DOHH2 (cell line): Measurements from ENCODE around the gene PPM1F.

Experiments used
- H3F3A ChIP-seq: fragments of 200-600 bp; sonication (generic), shearing (Covaris generic); 2 replicates; pipeline ENCODE4 v1.6.0; 2016; ENCODE audit warnings: antibody characterized with exemption, mild to moderate bottlenecking; ENCODE audit not compliant: control insufficient read depth, insufficient read depth
- H3K27ac ChIP-seq: fragments of 200-600 bp; sonication (generic); 2 replicates; pipeline ENCODE4 v1.5.1; 2014; ENCODE audit warnings: low read depth, mild to moderate bottlenecking, low read length, moderate library complexity
- H3K27me3 ChIP-seq: fragments of 200-600 bp; sonication (generic); 2 replicates; pipeline ENCODE4 v1.6.1; 2014; ENCODE audit warnings: mild to moderate bottlenecking, low read length, mixed read lengths; ENCODE audit not compliant: control insufficient read depth
- H3K36me3 ChIP-seq: fragments of 200-600 bp; sonication (generic); 2 replicates; pipeline ENCODE4 v1.6.1; 2014; ENCODE audit warnings: mild to moderate bottlenecking, low read length, moderate library complexity, mixed read lengths; ENCODE audit not compliant: control insufficient read depth
- H3K4me1 ChIP-seq: fragments of 200-600 bp; sonication (generic); 2 replicates; pipeline ENCODE4 v1.6.1; 2014; ENCODE audit warnings: mild to moderate bottlenecking, low read length, mixed read lengths; ENCODE audit not compliant: control insufficient read depth
- H3K4me2 ChIP-seq: fragments of 200-600 bp; sonication (generic); 2 replicates; pipeline ENCODE4 v1.6.0; 2014; ENCODE audit warnings: mild to moderate bottlenecking, low read length, moderate library complexity
- H3K4me3 ChIP-seq: fragments of 200-600 bp; sonication (generic); 2 replicates; pipeline ENCODE4 v1.5.1; 2014; ENCODE audit warnings: mild to moderate bottlenecking, low read length, mixed read lengths
- H3K79me2 ChIP-seq: fragments of 200-600 bp; sonication (generic); 2 replicates; pipeline ENCODE4 v1.6.1; 2014; ENCODE audit warnings: mild to moderate bottlenecking, low read length, mixed read lengths; ENCODE audit not compliant: control insufficient read depth
- H3K9me2 ChIP-seq: fragments of 200-600 bp; sonication (generic); replicated peaks from 2 replicates; pipeline ENCODE4 v1.6.1; 2014; ENCODE audit warnings: mild to moderate bottlenecking, low read length, mixed read lengths; ENCODE audit not compliant: control insufficient read depth
- H3K9me3 ChIP-seq: fragments of 200-600 bp; sonication (generic); 2 replicates; pipeline ENCODE4 v1.6.1; 2014; ENCODE audit warnings: antibody characterized with exemption, low read length, mixed read lengths; ENCODE audit not compliant: control insufficient read depth, insufficient read depth
- H4K20me1 ChIP-seq: fragments of 200-600 bp; sonication (generic); 2 replicates; pipeline ENCODE4 v1.6.0; 2014; ENCODE audit warnings: low read depth, mild to moderate bottlenecking, antibody characterized with exemption, low read length, moderate library complexity; ENCODE audit not compliant: control insufficient read depth, insufficient read depth
- EZH2phosphoT487 ChIP-seq: fragments of 200-600 bp; sonication (generic); IDR thresholded peaks from 2 replicates; pipeline ENCODE4 v1.6.1; 2017; ENCODE audit warnings: borderline replicate concordance, mild to moderate bottlenecking, antibody characterized with exemption, low read length, moderate library complexity, mixed read lengths
- TF ChIP-seq, protein P1 (sequence below): fragments of 200-600 bp; sonication (generic); IDR thresholded peaks from one replicate; pipeline ENCODE4 v1.5.1; 2014; ENCODE audit warnings: antibody characterized with exemption, mild to moderate bottlenecking, low read depth, low read length; ENCODE audit not compliant: poor library complexity, severe bottlenecking

PPM1F gene

DNA sequence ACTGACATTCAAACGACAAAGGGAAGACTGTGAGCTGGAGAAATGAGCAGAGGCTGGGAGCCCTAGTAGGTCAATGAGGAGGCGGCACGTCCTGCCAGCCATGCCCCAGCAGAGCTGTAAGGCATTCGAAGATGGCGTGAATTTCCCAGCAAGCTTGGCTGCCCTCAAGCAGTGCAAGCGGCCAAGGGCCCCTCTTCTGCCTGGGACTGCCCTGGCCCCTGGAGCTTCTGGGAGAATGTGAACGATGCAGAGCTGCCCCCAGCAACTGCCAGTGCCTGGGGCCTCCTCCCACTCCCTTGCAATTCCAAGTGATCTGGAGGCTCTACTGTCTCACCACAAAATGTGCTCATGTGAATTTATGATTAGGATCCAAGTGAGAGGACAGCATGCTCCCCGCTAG is 4.3 kb downstream of the PPM1F start:
- Histone ChIP-seq H3K27me3 (no peaks in the 10 kb centered on the region), H4K20me1 (0 out of 2 replicates have a peak, but pooled peaks cover 6% of the 10 kb centered on the region), H3K4me2 (no peak overlapping the region), H3K4me3 (no peak overlapping the region), H3K36me3 (no peaks in the 10 kb centered on the region), H3K4me1 (peaks cover 11% of the 10 kb centered on the region), H3K79me2 (peaks cover 5% of the 10 kb centered on the region; the same call in 1 of the 2 replicates), H3K9me3 (no peaks in the 10 kb centered on the region), H3K27ac (no peak overlapping the region), H3F3A (no peaks in the 10 kb centered on the region), H3K9me2 (no peaks in the 10 kb centered on the region)
- TF ChIP-seq, protein P1, sequence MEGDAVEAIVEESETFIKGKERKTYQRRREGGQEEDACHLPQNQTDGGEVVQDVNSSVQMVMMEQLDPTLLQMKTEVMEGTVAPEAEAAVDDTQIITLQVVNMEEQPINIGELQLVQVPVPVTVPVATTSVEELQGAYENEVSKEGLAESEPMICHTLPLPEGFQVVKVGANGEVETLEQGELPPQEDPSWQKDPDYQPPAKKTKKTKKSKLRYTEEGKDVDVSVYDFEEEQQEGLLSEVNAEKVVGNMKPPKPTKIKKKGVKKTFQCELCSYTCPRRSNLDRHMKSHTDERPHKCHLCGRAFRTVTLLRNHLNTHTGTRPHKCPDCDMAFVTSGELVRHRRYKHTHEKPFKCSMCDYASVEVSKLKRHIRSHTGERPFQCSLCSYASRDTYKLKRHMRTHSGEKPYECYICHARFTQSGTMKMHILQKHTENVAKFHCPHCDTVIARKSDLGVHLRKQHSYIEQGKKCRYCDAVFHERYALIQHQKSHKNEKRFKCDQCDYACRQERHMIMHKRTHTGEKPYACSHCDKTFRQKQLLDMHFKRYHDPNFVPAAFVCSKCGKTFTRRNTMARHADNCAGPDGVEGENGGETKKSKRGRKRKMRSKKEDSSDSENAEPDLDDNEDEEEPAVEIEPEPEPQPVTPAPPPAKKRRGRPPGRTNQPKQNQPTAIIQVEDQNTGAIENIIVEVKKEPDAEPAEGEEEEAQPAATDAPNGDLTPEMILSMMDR: no peak
- no peak for TF ChIP-seq EZH2phosphoT487

DNA sequence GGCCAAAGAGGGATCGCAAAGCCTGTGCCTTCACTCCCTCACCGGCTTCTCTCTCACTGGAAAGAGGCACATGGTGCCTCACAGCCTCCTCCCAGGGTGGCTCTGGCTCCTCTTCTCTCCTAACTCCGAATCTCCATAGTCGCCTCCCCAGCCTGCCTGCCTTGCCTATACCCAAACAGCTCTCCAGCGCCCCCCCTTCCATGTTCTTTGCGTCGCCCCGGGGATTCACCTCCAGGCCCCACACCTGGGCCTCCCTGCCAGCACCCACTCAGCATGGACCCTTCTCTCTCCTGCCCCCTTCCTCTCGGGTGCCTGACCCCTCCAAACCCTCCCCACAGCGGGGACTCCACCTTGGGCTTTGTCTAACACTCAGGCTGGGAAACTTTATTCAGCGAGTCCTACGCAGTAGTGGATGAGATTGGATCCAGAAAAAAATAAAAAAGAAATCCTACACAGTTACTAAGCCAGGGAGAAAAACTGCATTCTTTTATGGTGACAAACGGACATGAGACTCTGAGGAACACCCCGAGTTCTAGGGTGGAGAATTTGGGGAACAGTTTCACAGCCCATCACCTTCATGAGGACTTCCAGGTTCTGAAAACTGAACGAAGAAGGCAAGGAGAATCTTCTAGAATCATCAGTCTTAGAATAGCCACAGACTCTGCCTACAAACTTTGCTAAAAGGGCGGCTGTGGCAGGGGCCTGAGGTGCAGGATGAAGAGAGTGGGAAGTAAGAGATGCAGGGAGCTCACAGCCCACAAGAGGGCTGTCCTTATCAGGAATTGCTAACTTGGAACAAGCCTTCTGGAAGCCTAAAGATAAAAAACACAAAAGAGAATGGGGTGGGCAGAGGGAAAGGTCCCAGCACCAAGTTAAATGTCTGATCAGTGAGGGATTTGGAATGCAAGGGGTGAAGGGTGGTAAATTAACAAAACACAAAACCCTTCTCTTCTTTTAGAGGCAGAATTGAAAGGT is 5.3 kb downstream of the PPM1F start:
- Histone ChIP-seq H3K4me2 (no peak overlapping the region), H3K36me3 (no peaks in the 10 kb centered on the region), H3K4me1 (peaks cover 15% of the 10 kb centered on the region), H3K79me2 (peaks cover 5% of the 10 kb centered on the region; the same call in 1 of the 2 replicates), H3K9me2 (no peaks in the 10 kb centered on the region), H3K9me3 (no peaks in the 10 kb centered on the region), H3K27ac (no peak overlapping the region), H3F3A (no peaks in the 10 kb centered on the region), H3K27me3 (no peaks in the 10 kb centered on the region), H4K20me1 (0 out of 2 replicates have a peak, but pooled peaks cover 6% of the 10 kb centered on the region), H3K4me3 (no peak overlapping the region)
- no peak for TF ChIP-seq EZH2phosphoT487
- TF ChIP-seq, protein P1: peak; percentile 30

DNA sequence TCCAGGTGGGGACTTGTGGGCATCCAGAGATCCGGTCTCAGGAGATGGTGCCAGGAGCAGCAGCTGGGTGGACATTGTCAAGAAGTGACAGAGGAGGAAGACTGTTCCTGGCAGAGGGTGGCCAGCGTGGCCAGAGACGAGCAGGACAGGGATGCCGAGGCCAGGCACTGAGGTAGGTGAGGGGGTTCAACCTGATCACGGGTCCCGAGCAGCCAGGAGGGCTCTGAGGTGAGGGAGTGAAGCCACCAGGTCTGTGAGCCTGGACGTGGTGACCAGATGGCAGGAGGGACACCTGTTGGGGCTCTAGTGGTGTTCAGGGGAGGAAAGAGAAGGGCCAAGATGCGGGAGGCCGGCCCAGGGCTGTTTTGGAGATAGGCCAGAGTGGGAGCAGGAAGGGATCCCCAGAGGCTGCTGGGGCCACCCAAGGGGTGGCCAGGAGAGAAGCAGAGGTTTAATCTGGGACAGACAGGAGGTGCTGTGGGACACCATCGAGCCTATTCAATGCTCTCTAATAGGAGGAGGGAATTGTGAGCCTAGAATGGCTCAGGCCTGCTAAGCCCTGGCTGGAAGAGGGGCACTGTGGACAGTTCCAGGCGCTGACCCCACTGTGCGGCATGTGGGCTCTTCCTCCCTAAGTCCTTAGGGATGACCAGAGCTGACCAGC is 6.3 kb downstream of the PPM1F start:
- no peak overlapping the region for H3K27ac ChIP-seq
- TF ChIP-seq, protein P1: no peak
- no peak for TF ChIP-seq EZH2phosphoT487
- no peak overlapping the region for H3K4me3 ChIP-seq
- H3K9me3 ChIP-seq: no peaks in the 10 kb centered on the region
- H3K4me1 ChIP-seq: peaks cover 10% of the 10 kb centered on the region
- no peaks in the 10 kb centered on the region for H3K9me2 ChIP-seq
- H3K27me3 ChIP-seq: no peaks in the 10 kb centered on the region
- H3K4me2 ChIP-seq: no peak overlapping the region
- H3F3A ChIP-seq: no peaks in the 10 kb centered on the region
- no peaks in the 10 kb centered on the region for H3K79me2 ChIP-seq
- no peaks in the 10 kb centered on the region for H4K20me1 ChIP-seq
- no peaks in the 10 kb centered on the region for H3K36me3 ChIP-seq
